ENCODE results near the gene ABCC3. TPM values are rescaled to one million over a fixed set of nuclear protein-coding genes. Genes with fewer than 3 reads are reported as not detected.

Gene ABCC3
- total RNA-seq, 1 experiment from 2014 or later, result 293 TPM

GRCh38 chr17:50689956-50690886 lies 55.5 kb downstream of the ABCC3 start:
- BruUV-seq (replicated peaks), result no TSS peak
- ChIA-PET CTCF (interaction anchor here (0.6 to 1.1 kb wide), 4 partner anchors 11 to 59 kb away, joined by 3 to 7 read pairs (median 3); no protein-coding TSS in a partner anchor), POLR2A (interaction anchor here (0.7 to 2.0 kb wide), 4 partner anchors 18 to 107 kb away, joined by 3 to 5 read pairs (median 4); no protein-coding TSS in a partner anchor)
- H3K9me3 Mint-ChIP-seq (ENCODE audit: unreplicated experiment), result no peaks in the 10 kb centered on the region
- TF ChIP-seq CTCF (IDR thresholded peaks at IDR 0.05; ENCODE audit: unreplicated experiment), result no peak
- peak; percentile 81 for DNase-seq (ENCODE audit: unreplicated experiment)
- H3K27ac Mint-ChIP-seq (ENCODE audit: low read depth, unreplicated experiment), result no peak overlapping the region
- H3K36me3 Mint-ChIP-seq (ENCODE audit: insufficient read depth, unreplicated experiment), result peaks cover 53% of the 10 kb centered on the region
- intact Hi-C loops (cut with micrococcal nuclease), result no loop called here
- peaks cover 59% of the 10 kb centered on the region for H3K4me1 Mint-ChIP-seq (ENCODE audit: insufficient read depth, unreplicated experiment)
- H3K4me3 Mint-ChIP-seq (ENCODE audit: unreplicated experiment), result no peak overlapping the region
- no peaks in the 10 kb centered on the region for H3K27me3 Mint-ChIP-seq (ENCODE audit: insufficient read depth, unreplicated experiment)

- ChIA-PET CTCF (interaction anchor here (0.5 to 11.2 kb wide), 10 partner anchors 11 to 204 kb away, joined by 3 to 248 read pairs (median 3); no protein-coding TSS in a partner anchor), POLR2A (interaction anchor here (0.7 to 2.4 kb wide), 13 partner anchors 10 to 212 kb away, joined by 3 to 11 read pairs (median 4); partner anchors contain the start of genes ABCC3 and LUC7L3)
- intact Hi-C loops (cut with micrococcal nuclease), result no loop called here
- DNase-seq (ENCODE audit: unreplicated experiment), result no peak
- TF ChIP-seq CTCF (IDR thresholded peaks at IDR 0.05; ENCODE audit: unreplicated experiment), result no peak
- Mint-ChIP-seq H3K36me3 (ENCODE audit: insufficient read depth, unreplicated experiment) (peaks cover 54% of the 10 kb centered on the region), H3K27ac (ENCODE audit: low read depth, unreplicated experiment) (peak overlapping the region; percentile 42), H3K27me3 (ENCODE audit: insufficient read depth, unreplicated experiment) (no peaks in the 10 kb centered on the region), H3K4me3 (ENCODE audit: unreplicated experiment) (no peak overlapping the region), H3K4me1 (ENCODE audit: insufficient read depth, unreplicated experiment) (peaks cover 60% of the 10 kb centered on the region), H3K9me3 (ENCODE audit: unreplicated experiment) (no peaks in the 10 kb centered on the region)
- BruUV-seq (replicated peaks), result TSS peak; percentile 73
Measured at GRCh38 chr17:50690887-50691549, 56.3 kb downstream of the ABCC3 start.

GRCh38 chr17:50691550-50692447 lies 57.1 kb downstream of the ABCC3 start:
- no peaks in the 10 kb centered on the region for H3K9me3 Mint-ChIP-seq (ENCODE audit: unreplicated experiment)
- no peaks in the 10 kb centered on the region for H3K27me3 Mint-ChIP-seq (ENCODE audit: insufficient read depth, unreplicated experiment)
- BruUV-seq (replicated peaks), result no TSS peak
- ChIA-PET CTCF (interaction anchor here (0.5 to 11.2 kb wide), 10 partner anchors 13 to 205 kb away, joined by 3 to 248 read pairs (median 3); no protein-coding TSS in a partner anchor), POLR2A (interaction anchor here (0.9 to 2.4 kb wide), 14 partner anchors 9 to 212 kb away, joined by 3 to 11 read pairs (median 4); partner anchors contain the start of genes ABCC3 and LUC7L3)
- H3K36me3 Mint-ChIP-seq (ENCODE audit: insufficient read depth, unreplicated experiment), result peaks cover 59% of the 10 kb centered on the region
- intact Hi-C loops (cut with micrococcal nuclease), result no loop called here
- H3K4me1 Mint-ChIP-seq (ENCODE audit: insufficient read depth, unreplicated experiment), result peaks cover 52% of the 10 kb centered on the region
- no peak for TF ChIP-seq CTCF (IDR thresholded peaks at IDR 0.05; ENCODE audit: unreplicated experiment)
- peak overlapping the region; percentile 42 for H3K27ac Mint-ChIP-seq (ENCODE audit: low read depth, unreplicated experiment)
- peak; percentile 79 for DNase-seq (ENCODE audit: unreplicated experiment)
- H3K4me3 Mint-ChIP-seq (ENCODE audit: unreplicated experiment), result no peak overlapping the region

Measured in MCF 10A (cell line).